C4-2B (cell line): ENCODE data around the gene DHRS7B.

Source experiments
- ZFX ChIP-seq: fragments of 450-650 bp; IDR thresholded peaks from 2 replicates; pipeline ENCODE4 v1.6.1; 2017
- TF ChIP-seq, protein P1 (sequence below): fragments of 450-650 bp; conservative IDR thresholded peaks from 2 replicates; pipeline ENCODE4 v1.5.1; 2017; ENCODE audit warnings: mild to moderate bottlenecking

DNA sequence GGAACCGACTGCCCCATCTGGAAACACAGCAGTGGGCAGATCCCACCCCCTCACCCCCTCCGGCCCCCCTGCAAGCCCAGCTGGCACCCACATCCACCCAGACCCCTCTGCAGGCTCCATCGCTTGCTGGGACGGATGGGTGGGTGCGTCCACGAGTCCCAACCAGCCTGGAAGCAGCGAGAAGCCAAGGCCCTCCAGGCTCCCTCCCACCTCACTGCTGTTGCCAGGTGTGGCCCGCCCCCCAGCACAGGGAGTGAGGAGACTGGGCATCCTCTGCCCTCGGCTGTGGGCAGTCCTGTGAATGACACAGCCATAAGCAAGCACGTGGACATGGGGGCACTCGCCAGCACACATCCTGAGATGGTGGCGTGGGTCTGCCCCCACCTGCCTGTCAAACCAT is 75.7 kb downstream of the DHRS7B start:
- TF ChIP-seq, protein P1, sequence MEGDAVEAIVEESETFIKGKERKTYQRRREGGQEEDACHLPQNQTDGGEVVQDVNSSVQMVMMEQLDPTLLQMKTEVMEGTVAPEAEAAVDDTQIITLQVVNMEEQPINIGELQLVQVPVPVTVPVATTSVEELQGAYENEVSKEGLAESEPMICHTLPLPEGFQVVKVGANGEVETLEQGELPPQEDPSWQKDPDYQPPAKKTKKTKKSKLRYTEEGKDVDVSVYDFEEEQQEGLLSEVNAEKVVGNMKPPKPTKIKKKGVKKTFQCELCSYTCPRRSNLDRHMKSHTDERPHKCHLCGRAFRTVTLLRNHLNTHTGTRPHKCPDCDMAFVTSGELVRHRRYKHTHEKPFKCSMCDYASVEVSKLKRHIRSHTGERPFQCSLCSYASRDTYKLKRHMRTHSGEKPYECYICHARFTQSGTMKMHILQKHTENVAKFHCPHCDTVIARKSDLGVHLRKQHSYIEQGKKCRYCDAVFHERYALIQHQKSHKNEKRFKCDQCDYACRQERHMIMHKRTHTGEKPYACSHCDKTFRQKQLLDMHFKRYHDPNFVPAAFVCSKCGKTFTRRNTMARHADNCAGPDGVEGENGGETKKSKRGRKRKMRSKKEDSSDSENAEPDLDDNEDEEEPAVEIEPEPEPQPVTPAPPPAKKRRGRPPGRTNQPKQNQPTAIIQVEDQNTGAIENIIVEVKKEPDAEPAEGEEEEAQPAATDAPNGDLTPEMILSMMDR, result no peak
- TF ChIP-seq ZFX, result no peak
